ENCODE results near the gene NKAIN4.

- TF ChIP-seq CTCF (conservative IDR thresholded peaks at IDR 0.05) (no peak), EZH2 (IDR thresholded peaks at IDR 0.05; ENCODE audit: low read depth) (no peak)
Observed at GRCh38 chr20:63255931-63256704, 1.9 kb upstream of the NKAIN4 start.

Measured in PC-9 (cell line).